G401.6 (cell line): Measurements from ENCODE around the gene AACS.

Experiments used
- FAIRE-seq: peaks from 2 replicates; lab custom pipeline; 2012; peaks lifted over from hg19 to GRCh38; lab: Jason Lieb, UNC

The AACS gene

DNA sequence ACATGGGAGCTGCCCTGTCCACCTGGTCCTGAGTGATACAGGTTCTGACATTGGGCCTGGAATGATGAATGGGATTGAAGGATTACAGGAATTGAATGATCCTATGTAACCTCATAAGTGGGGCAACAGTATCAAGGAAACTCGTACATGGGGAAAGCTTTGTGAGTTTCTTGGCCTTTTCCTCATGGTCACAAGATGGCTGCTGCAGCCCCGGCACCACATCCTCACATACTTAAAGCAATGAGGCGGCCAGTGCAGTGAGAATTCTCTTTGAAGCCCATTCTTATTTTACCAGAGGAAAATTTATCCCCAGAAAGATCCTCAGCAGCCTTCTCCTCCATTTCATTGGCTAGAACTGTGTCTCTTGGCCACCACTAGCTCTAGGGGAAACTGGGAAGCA is 91.9 kb downstream of the AACS start:
- no peak for FAIRE-seq

DNA sequence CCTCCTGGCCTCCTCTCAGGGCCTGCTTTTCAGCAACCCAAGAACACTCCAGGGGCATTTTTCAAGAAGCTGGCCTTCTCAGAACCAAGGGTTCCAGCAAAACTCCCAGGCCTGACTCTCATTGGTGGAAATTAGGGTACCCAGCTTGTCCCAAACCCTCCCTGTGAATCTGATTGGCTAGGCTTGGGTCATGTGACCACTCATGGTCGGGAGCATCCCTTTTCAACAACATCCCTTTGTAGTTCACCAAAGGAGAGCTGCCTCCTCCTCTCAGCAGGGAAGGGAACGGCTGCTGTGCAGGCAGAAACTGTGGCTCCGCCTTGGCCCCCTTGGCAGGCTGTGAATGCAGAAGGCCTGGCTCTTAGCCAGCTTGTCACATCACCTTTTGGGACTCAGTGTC is 94.5 kb downstream of the AACS start:
- FAIRE-seq, result no peak

DNA sequence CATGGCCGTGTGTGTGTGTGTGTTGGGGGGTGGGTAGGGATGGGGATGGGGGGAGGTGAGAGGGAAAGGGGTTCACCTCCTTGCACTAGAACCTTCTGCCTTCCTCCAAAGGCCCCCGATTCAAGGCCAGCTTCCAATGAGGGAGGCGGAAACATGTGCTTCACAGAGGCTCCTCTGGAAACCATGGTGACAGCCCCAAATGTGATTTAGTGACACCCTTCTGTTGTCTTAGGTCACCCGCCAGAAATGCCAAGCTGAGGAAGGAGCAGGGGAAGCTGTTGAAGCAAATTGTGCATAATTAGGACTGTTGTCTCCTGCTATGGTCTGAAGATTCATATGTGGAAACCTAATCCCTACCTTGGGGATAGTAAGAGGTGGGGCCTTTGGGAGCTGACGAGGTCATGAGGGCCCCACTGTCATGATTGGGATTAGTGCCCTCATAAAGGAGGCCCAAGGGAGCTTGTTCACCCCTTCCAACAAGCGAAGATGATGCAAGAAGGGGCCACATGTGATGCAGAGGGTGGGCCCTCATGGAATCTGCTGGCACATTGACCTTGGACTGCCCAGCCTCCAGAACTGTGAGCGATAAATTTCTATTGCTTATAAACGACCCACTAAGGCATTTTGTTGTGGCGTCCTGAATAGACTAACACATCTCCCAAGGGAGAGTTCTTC is 95.2 kb downstream of the AACS start:
- FAIRE-seq, result no peak

GRCh38 chr12:125161712-125162022 is 96.4 kb downstream of the AACS start:
- FAIRE-seq, result no peak

DNA sequence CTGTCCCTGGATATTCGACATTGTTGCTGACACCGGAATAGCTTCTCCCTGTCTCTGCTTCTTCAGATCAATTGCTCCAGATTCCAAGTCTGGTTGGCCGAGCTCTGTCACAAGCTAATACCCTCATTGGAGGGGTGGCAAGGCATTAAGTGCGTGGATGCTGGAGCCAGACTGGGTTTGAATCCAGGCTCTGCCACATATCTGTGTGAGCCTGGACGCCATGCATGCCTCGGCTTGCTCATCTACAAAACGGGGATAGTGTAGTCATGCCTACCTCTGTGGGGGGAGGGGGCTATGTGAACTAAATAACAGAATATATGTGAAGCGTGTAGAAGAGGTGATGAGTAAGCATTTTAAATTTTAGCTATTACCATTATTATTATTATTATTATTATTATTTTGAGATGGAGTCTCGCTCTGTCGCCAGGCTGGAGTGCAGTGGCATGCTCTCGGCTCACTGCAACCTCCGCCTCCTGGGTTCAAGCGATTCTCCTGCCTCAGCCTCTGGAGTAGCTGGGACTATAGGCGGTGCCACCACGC is 97.3 kb downstream of the AACS start:
- no peak for FAIRE-seq

- no peak for FAIRE-seq
These were observed 97.9 kb downstream of the AACS start for GRCh38 chr12:125163148-125163547.

- no peak for FAIRE-seq
These were observed 99.3 kb downstream of the AACS start for GRCh38 chr12:125164541-125164940.

GRCh38 chr12:125166041-125166440 is 100.8 kb downstream of the AACS start:
- FAIRE-seq, result no peak

DNA sequence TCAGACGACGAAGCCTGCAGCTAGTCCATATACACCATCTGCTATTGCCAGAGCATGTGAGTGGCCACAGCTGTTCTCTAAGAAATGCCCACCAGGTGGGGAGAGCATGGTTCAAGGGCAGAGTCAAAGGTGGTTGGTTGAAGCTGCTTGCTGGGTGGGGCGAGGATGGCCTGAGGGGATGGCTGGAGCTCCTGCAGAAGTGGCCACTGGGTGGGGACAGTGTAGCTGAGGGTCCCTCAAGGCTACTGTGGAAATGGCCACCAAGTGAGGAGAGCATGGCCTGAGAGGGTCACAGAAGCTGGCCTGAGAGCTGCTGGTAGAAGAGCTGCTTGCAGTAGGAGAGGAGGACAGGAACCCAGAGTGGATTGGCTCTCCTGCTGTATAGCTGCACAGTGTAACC is 102.4 kb downstream of the AACS start:
- FAIRE-seq, result no peak

DNA sequence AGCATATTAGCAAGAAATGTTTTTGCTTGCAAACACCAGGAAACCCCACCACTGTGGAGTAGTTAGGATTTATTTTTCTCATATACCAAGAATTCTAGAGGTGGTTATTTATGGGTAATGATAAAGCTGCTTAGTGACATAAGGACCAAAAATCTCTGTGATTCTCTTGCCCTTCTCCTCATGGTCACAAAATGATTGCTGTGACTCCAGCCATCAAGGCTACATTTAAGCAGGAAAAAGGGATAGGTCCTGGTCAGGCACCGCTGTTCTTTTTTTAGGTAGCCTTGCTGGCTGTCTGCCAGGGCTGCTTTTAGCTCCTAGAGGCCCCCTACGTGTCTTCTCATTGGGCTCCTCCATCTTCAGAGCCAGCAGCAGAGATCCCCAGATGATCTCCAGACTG is 104.2 kb downstream of the AACS start:
- no peak for FAIRE-seq

DNA sequence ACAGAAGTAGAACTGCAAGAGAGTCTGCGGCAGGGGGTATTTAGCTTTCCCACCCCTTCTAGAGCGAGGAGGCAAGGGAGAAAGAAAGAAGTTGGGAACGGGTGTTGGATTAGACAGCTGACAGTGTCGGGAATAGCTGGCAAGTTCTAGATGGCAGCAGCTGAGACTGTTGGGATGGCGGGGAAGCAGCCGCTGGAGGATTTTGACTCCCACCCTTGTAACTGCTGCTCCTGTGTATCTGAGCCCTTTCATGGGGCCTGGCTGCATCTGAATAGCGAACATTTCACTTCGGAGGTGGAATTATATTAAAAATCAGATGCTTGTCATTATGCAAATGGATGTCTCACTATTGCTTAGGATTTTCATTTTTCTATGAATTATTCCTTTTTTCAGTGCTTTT is 104.6 kb downstream of the AACS start:
- no peak for FAIRE-seq

DNA sequence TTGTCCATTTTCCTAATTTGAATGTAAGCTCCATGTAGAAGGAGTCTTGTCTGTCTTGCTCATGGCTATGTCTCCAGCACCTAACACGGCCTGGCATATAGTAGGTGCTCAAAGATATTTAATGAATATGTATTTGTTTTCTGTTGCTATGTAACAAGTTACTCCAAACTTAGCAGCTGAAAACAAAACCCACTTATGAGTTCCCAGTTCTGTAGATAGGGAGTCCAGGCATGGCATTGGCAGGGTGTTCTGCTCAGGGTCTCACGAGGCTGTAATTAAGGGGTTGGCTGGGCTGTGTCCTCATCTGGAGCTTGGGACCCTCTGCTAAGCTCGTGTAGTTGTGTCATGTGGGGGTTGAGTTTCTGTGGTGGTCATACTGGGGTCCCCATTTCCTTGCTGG is 106.0 kb downstream of the AACS start:
- FAIRE-seq, result no peak

- FAIRE-seq, result no peak
These were observed 107.1 kb downstream of the AACS start for GRCh38 chr12:125172231-125172850.

DNA sequence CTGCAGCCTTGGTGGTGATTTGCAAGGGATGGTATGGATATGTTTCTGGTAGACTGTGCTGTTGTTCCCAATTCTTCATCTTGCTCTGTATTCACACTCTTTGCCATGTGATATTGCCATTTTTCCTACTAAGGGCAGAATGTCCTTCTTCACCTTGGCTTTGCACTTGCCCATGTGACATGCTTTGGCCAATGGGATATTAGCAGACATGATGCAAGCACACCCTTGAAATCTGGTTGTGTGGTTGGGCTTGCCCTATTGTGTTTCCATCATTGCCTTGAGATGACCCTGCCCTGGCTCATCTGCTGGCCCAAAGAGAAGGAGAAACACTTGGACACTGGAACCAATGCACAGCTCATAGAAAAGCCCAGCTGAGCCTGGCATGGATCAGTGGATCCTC is 110.3 kb downstream of the AACS start:
- FAIRE-seq, result no peak

DNA sequence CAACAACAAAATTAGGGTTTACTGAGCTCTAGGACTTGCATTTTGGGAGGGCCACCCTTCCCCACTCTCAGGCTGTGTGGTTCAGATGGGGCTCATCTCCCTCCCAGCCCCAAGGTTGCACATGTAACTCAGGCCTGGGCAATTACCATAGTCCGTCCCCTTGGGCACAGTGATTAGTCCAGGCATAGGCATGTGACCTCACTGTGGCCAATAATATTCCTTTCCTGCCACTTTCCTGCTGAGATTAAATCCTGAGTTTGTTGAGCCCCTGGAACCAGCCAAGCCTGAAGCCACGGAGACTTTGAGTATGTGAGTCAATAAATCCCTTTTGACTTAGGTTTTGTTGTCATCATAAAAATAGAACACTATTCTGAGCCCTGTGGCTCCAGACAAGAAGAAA is 113.0 kb downstream of the AACS start:
- FAIRE-seq, result no peak

- FAIRE-seq, result no peak
These were observed 114.9 kb downstream of the AACS start for GRCh38 chr12:125180144-125180543.

GRCh38 chr12:125181107-125181506 is 115.9 kb downstream of the AACS start:
- FAIRE-seq, result no peak

GRCh38 chr12:125183187-125184067 is 118.2 kb downstream of the AACS start:
- FAIRE-seq, result peak; percentile 81

DNA sequence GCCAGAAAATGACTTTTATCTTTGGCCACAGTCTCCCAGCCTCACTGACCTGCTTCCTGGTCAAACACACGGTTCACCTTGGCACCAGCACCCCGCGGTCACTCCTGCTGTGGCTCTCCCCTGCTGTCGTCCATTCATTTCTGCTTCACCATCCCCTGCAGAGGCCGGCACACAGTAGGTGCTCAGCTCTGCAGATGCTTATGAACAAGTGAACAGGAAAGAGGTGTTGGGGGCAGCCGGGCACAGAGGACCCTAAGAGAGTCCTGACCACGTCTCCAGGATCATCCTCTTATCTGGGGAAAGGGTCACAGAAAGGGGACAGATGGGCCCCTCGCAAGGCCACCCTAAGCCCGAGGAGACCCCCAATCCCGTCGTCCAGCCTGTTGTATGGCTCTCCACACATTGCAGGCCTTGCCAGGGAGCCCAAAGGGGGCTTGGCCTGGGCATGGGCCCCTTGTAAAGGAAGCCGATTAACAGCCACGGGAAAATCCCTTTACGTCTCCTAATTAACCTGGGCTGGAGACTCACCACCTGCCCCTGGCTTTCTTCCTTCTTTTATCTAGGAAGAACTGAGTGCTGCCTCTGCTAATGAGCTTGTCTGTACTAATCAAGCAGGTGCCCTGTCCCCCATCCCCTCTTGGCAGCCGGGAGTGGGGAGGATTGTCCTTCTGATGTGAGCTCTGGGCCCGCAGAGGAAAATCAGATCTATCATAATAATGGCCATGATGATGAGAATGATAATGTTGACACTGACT is 119.2 kb downstream of the AACS start:
- no peak for FAIRE-seq

- no peak for FAIRE-seq
These were observed 120.1 kb downstream of the AACS start for GRCh38 chr12:125185311-125185739.

GRCh38 chr12:125185740-125186470 is 120.7 kb downstream of the AACS start, which contains the start of gene TMEM132B:
Gene TMEM132B, plus strand, starts transcription at chr12:125186386.
- FAIRE-seq, result no peak
